GM23338 (cell line): ENCODE data around the gene ANKRD53. TPM values are rescaled to one million over a fixed set of nuclear protein-coding genes. Genes with fewer than 3 reads are reported as not detected.

Source experiments
- ATAC-seq: fragments of 200-7000 bp; cut with Tn5 transposase; 3 replicates; pipeline ENCODE4 v1.9.1; 2020
- DNase-seq: peaks from one replicate; pipeline ENCODE4 v3.0.0-alpha.2; 2015; ENCODE audit warnings: low spot score
- H2AFZ ChIP-seq: fragments of 200-600 bp; sonication (generic); 2 replicates; pipeline ENCODE4 v1.8.0; 2016; ENCODE audit warnings: antibody characterized with exemption, mild to moderate bottlenecking, moderate library complexity
- H3F3A ChIP-seq: fragments of 200-600 bp; sonication (generic); replicated peaks from 2 replicates; pipeline ENCODE4 v1.8.0; 2017; ENCODE audit warnings: antibody characterized with exemption, mixed run types, low read depth
- H3K27ac ChIP-seq: fragments of 200-600 bp; sonication (generic); 2 replicates; pipeline ENCODE4 v1.6.1; 2016; ENCODE audit warnings: low read depth
- H3K27me3 ChIP-seq: fragments of 200-600 bp; sonication (generic); 2 replicates; pipeline ENCODE4 v1.8.0; 2016; ENCODE audit warnings: mild to moderate bottlenecking, mixed run types, moderate library complexity; ENCODE audit not compliant: insufficient read depth
- H3K36me3 ChIP-seq: fragments of 200-600 bp; sonication (generic); 2 replicates; pipeline ENCODE4 v1.8.0; 2016; ENCODE audit warnings: mild to moderate bottlenecking; ENCODE audit not compliant: insufficient read depth
- H3K4me1 ChIP-seq: fragments of 200-600 bp; sonication (generic); 2 replicates; pipeline ENCODE4 v1.8.0; 2016; ENCODE audit warnings: mild to moderate bottlenecking, moderate library complexity; ENCODE audit not compliant: insufficient read depth
- H3K4me2 ChIP-seq: fragments of 200-600 bp; sonication (generic); 2 replicates; pipeline ENCODE4 v1.7.1; 2017; ENCODE audit warnings: mixed run types
- H3K4me3 ChIP-seq: fragments of 200-600 bp; sonication (generic); 2 replicates; pipeline ENCODE4 v1.6.1; 2016; ENCODE audit warnings: mixed run types
- H3K79me2 ChIP-seq: fragments of 200-600 bp; sonication (generic); replicated peaks from 2 replicates; pipeline ENCODE4 v1.8.0; 2017; ENCODE audit warnings: mild to moderate bottlenecking; ENCODE audit not compliant: insufficient read depth
- H3K9me2 ChIP-seq: fragments of 200-600 bp; sonication (generic); 2 replicates; pipeline ENCODE4 v1.8.0; 2017; ENCODE audit not compliant: insufficient read depth
- H4K20me1 ChIP-seq: fragments of 200-600 bp; sonication (generic); replicated peaks from 2 replicates; pipeline ENCODE4 v1.8.0; 2017; ENCODE audit warnings: mild to moderate bottlenecking; ENCODE audit not compliant: insufficient read depth
- H3K27ac Mint-ChIP-seq: 2 replicates; pipeline ENCODE4 v1.8.0; 2020; ENCODE audit warnings: inconsistent platforms, mild to moderate bottlenecking, moderate library complexity, mixed read lengths
- H3K27me3 Mint-ChIP-seq: 3 replicates; pipeline ENCODE4 v1.8.0; 2022; ENCODE audit warnings: low read depth, mild to moderate bottlenecking, moderate library complexity, mixed read lengths, inconsistent platforms; ENCODE audit not compliant: insufficient read depth, poor library complexity
- H3K36me3 Mint-ChIP-seq: 3 replicates; pipeline ENCODE4 v1.8.0; 2021; ENCODE audit warnings: low read depth, mild to moderate bottlenecking, inconsistent platforms, moderate library complexity, mixed read lengths
- H3K4me1 Mint-ChIP-seq: 3 replicates; pipeline ENCODE4 v1.8.0; 2020; ENCODE audit warnings: mild to moderate bottlenecking, inconsistent platforms, mixed read lengths
- H3K4me3 Mint-ChIP-seq: 3 replicates; pipeline ENCODE4 v1.8.0; 2021; ENCODE audit warnings: moderate library complexity, mild to moderate bottlenecking, inconsistent platforms, mixed read lengths
- H3K9me3 Mint-ChIP-seq: 3 replicates; pipeline ENCODE4 v1.8.0; 2020; ENCODE audit warnings: moderate library complexity, mild to moderate bottlenecking, inconsistent platforms, mixed read lengths
- CREB1 ChIP-seq: fragments of 250-450 bp; sonication (Bioruptor Pico); IDR thresholded peaks from 2 replicates; pipeline ENCODE4 v1.5.0; 2020; ENCODE audit warnings: low read depth, mild to moderate bottlenecking, moderate library complexity
- CTCF ChIP-seq, 2 experiments: fragments of 200-600 bp in 1 of 2; sonication (generic) in 1 of 2; conservative IDR thresholded peaks; 2 replicates each; pipeline versions ENCODE4 v1.5.1 to v1.6.1; 2016 to 2017; ENCODE audit warnings: antibody characterized with exemption in 2 of 2, low read depth in 2 of 2, mild to moderate bottlenecking in 2 of 2, moderate library complexity in 1 of 2
- ETS1 ChIP-seq: IDR thresholded peaks from 2 replicates; pipeline ENCODE4 v1.6.1; 2016; ENCODE audit warnings: antibody characterized with exemption
- EZH2 ChIP-seq: fragments of 200-600 bp; sonication (generic); IDR thresholded peaks from one replicate; pipeline ENCODE4 v1.8.0; 2017; ENCODE audit warnings: antibody characterized with exemption, mild to moderate bottlenecking, low read depth; ENCODE audit not compliant: unreplicated experiment
- EZH2phosphoT487 ChIP-seq: fragments of 200-600 bp; sonication (generic); IDR thresholded peaks from one replicate; pipeline ENCODE4 v1.8.1; 2018; ENCODE audit warnings: antibody characterized with exemption; ENCODE audit not compliant: unreplicated experiment
- JUNB ChIP-seq: IDR thresholded peaks from one replicate; pipeline ENCODE4 v1.6.1; 2016; ENCODE audit warnings: antibody characterized with exemption; ENCODE audit not compliant: unreplicated experiment
- NANOG ChIP-seq: IDR thresholded peaks from 2 replicates; pipeline ENCODE4 v1.6.1; 2016; ENCODE audit warnings: antibody characterized with exemption, borderline replicate concordance
- POLR2AphosphoS5 ChIP-seq: IDR thresholded peaks from 2 replicates; pipeline ENCODE4 v1.6.1; 2016; ENCODE audit warnings: antibody characterized with exemption, low read depth
- REST ChIP-seq: IDR thresholded peaks from one replicate; pipeline ENCODE4 v1.6.1; 2018; ENCODE audit warnings: antibody characterized with exemption; ENCODE audit not compliant: unreplicated experiment
- STAT1 ChIP-seq: IDR thresholded peaks from one replicate; pipeline ENCODE4 v1.6.1; 2016; ENCODE audit warnings: antibody characterized with exemption; ENCODE audit not compliant: unreplicated experiment
- ZNF114 ChIP-seq: fragments of 250-450 bp; sonication (Bioruptor Pico); IDR thresholded peaks from 2 replicates; pipeline ENCODE4 v1.5.0; 2020; ENCODE audit warnings: mild to moderate bottlenecking, moderate library complexity
- ZNF331 ChIP-seq: fragments of 250-450 bp; sonication (Bioruptor Pico); IDR thresholded peaks from 2 replicates; pipeline ENCODE4 v1.5.0; 2020; ENCODE audit warnings: low read depth, mild to moderate bottlenecking, moderate library complexity
- ZNF462 ChIP-seq: fragments of 250-450 bp; sonication (Bioruptor Pico); IDR thresholded peaks from 2 replicates; pipeline ENCODE4 v1.5.0; 2020; ENCODE audit warnings: mild to moderate bottlenecking, moderate library complexity
- polyA plus RNA-seq: library from polyadenylated mRNA; unstranded; fragments of >200 nt; fragmentation: Nextera tagmentation; extraction: Ambion mirVana; gene quantifications from 2 replicates; pipeline ENCODE4 v1.2.1, GENCODE V29; 2016
- total RNA-seq: library from RNA; depleted of rRNA; stranded (reverse); fragments of >200 nt; shearing (Covaris generic); gene quantifications from 2 replicates; pipeline ENCODE4 v1.2.3, GENCODE V29; 2014

Gene ANKRD53
- total and polyA plus RNA-seq, 2 experiments from 2014 or later, result 0.32 to 0.73 TPM

GRCh38 chr2:70941701-70942100, 36.7 kb upstream of the ANKRD53 start:
- no peak overlapping the region for H3K27ac ChIP-seq
- no peaks in the 10 kb centered on the region for H3K9me2 ChIP-seq
- ATAC-seq, result no peak
- Mint-ChIP-seq H3K9me3 (no peaks in the 10 kb centered on the region), H3K4me1 (peaks cover 35% of the 10 kb centered on the region), H3K36me3 (no peaks in the 10 kb centered on the region), H3K27ac (no peak overlapping the region), H3K27me3 (peaks cover 60% of the 10 kb centered on the region), H3K4me3 (no peak overlapping the region)
- no peaks in the 10 kb centered on the region for H3K79me2 ChIP-seq
- no peak for DNase-seq
- H3K4me3 ChIP-seq, result no peak overlapping the region
- no peak overlapping the region for H3K4me2 ChIP-seq
- H3K4me1 ChIP-seq, result peaks cover 21% of the 10 kb centered on the region
- H3K27me3 ChIP-seq, result peaks cover 77% of the 10 kb centered on the region
- no peaks in the 10 kb centered on the region for H3F3A ChIP-seq
- TF ChIP-seq ZNF114 (CRISPR knock-in tag) (no peak), ZNF462 (no peak), REST (no peak), STAT1 (no peak), POLR2AphosphoS5 (no peak), ETS1 (no peak), JUNB (no peak), ZNF331 (CRISPR knock-in tag) (no peak), EZH2 (no peak), CREB1 (no peak), EZH2phosphoT487 (no peak), NANOG (no peak), CTCF (conservative IDR thresholded peaks at IDR 0.05; ENCODE audit: low read depth in 2 of 2) (no peak)
- H4K20me1 ChIP-seq, result no peaks in the 10 kb centered on the region
- H2AFZ ChIP-seq, result no peak overlapping the region
- no peaks in the 10 kb centered on the region for H3K36me3 ChIP-seq
